ENCODE data around the gene GGT1.
A peak's percentile ranks its signal among the peaks of the same experiment; 100 is the strongest.

GGT1 gene

DNA sequence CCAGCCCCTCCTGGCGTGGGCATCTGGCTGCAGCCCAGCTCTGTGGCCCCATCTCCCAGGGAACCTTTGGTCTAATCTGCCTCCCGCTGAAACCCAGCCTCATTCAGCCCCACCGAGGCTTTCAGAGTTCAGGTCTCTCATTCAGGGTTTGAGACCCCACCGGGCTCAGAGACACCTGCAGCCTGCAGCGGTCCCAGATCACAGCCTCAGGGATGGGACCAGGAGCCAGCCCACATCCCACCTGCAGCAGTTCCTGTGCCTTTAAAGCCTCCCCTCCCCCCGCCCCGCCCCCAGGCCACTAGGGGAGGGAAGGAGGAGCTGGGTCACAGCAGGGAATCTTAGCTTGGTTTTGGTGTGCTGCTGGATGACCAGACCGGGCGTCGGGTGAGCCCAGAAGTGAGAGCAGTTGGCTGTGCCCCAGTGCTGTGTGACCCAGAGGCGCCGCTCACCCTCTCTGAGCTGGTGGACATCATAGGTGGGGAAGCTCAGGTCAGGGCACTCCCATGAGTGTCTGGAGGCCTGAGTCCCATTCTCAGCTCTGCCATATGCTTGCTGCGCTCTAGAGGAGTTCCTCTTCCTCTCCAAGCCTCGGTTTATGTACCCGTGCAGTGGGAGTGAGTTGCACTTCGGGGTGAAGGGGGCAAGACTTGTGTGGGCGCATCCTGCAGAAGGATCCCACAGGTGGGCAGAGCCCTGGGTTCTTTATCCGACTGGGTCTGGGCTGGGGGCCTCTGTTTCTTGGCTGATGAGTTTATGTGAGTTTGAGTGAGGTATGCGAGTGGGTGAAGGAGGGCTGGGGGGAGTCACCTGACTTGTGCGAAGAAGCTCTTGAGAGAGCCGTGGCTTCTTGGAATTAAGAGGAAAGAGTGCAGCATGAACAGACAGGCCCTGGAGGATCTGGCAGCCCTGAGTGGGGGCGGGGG is at the start of gene GGT1:
GGT1 (plus strand) TSS at position 347 of the 923 bp plus-strand sequence. CDS start 7,889 bp downstream, outside the sequence.
- DNase-seq (ENCODE audit: low read depth): peak; percentile 29

DNA sequence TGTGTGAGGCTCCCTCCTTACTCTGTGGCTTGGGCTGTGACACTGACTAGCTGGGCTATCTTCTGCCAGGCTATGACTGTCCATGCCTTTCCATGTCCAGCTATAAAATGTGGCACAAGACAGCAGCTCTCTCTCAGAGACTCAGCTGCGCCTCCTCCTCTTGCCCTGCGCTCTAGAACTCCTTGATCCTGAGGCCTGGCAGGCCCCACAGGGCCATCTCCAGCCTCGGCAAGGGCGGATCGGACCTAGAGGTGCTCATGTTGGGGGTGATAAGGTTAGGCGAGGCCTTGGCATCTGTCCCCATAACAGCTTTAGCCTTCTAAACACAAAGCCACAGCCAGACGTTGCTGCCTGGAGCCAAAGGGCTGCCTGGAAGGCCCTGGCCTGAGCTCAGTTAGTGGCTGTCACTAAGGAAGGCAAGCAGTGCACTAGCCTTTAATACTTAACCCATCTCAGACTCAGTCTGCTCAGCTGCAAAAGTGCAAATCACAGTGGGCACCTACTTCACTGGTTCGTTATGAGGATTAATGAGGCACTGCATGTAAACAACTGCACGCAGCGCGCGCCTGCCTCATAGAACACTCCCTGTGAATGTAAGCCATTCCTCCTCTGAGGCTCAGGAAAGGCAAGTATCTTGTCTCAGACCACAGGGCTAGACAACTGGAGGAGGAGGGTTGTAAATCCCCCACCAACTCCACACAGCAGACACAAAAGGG is 49.2 kb upstream of the GGT1 start:
- DNase-seq (ENCODE audit: low read depth): peak; percentile 40

DNA sequence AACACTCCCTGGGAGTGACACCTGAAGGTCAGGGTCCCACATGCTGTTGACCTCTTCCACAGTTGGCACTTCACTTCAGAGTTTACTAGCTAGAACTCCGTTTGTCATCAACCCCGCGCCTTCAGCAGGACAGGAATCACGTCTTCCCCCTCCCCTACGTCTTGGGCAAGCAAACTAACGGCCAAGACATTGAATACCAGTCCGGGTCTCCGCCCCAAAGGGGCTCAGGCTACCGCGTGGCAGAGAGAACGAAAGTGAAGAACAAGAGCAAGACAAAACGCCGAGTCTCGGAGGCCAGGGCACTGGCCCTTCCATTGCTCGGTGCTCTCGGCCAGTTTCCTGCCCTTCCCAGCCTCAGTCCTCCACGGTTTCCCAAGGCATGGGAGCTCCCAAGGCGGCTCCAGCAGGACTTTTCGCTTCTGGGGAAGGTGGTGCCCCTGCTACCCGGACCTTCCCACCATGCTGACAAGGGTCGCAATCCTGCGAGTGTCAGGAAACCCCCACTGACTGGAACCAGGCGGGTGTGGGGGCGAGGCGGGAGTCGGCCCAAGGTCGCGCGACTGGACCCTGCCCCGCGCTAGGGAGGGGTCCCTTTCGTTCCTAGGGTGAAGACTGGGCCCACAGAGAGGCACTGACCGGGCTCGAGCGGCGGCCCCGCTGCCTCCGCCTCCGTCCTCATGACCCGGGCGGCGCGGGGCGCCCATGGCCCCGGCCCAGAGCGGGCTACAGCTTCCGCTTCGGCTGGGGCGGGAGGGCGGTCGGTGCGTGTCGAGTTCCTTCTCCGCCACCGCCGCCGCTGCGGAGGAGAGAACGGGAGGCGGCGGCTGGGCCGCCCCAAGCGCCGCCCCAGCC is 48.5 kb upstream of the GGT1 start, which contains the start of gene GUCD1:
GUCD1 (minus strand) TSS at position 826 of the 852 bp plus-strand sequence; CDS start at position 679, 147 bp downstream.
- peak; percentile 63 for DNase-seq (ENCODE audit: low read depth)

DNA sequence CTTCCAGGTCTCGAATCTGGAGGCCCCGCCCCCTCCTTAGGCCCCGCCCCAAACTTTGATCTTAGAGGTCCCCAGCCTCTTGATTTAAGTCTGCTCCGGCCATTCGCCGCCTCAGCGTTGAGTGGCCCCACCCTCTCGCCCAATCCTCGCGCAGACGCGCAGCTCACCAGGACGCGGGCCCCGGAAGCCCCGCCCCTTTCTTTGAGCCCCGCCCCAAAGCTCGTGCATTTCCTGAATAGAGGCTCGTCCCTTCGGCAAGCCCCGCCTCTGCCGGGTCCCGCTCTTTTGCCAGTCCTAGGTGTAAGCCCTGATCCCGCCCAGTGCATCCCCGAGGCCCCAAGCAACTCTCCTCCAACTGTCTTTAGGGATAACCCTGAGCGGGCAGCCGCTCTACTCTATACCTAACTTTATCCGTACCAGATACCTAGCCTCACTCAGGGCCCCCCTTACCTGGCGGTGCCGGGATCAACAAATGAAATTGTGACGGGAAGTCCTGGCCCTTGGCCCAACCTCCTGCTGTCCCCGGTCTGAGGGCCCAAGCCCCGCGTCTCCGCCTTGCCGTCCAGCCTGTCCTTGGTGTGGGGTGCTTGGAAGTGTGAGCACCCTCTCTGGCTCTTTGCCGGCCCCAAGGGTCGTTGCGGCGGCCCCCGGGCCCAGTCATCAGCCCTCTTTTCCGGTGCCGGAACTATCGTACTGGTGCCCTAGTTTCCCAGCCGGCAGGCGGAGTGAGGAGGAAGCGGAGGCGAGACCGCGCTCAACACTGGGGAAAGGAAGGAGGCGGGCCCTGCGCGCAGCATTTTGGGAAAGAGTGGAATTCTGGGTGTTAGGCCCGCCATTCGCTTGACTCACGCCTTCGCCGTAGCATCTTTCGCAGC is 47.6 kb upstream of the GGT1 start, which contains the start of gene SNRPD3:
SNRPD3 (plus strand) TSS at position 835 of the 875 bp plus-strand sequence. CDS start 1,676 bp downstream, outside the sequence.
- peak; percentile 99 for DNase-seq (ENCODE audit: low read depth)

DNA sequence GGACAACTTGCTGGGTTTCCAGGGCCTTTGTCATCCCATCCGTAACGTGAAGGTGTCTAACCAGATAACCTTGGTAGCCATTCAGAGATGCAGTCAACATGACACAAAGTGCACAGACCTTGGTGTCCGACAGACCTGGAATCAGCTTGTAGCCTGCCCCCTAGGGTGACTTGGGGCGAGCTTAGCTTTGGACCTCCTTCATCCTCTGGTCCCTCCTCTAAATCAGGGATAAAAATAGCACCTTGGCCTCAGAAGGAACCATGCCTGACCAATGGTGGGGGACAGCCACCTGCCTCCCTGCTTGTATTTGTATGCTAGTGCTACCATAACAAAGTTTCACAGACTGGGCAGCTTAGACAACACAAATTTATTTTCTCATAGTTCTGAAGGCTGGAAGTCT is 43.5 kb upstream of the GGT1 start:
- no peak for DNase-seq (ENCODE audit: low read depth)

DNA sequence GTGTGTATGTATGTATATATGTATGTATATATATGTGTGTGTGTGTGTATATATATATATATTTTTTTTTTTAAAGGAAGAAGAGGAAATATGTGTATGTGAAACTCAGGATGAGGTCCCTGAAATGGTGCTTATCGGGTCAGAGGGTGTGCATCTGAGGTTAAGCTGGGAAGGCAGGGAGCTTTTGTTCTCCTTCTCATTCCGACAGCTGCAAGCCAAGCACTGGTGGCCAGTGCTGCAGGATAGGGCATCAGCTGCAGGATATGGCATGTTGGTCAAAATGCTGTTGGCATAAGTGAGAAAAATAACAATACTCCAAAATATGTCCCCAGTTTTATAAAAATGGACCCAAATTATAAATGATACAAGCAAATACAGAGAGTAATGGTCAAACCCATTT is 39.7 kb upstream of the GGT1 start:
- DNase-seq (ENCODE audit: low read depth): no peak

DNA sequence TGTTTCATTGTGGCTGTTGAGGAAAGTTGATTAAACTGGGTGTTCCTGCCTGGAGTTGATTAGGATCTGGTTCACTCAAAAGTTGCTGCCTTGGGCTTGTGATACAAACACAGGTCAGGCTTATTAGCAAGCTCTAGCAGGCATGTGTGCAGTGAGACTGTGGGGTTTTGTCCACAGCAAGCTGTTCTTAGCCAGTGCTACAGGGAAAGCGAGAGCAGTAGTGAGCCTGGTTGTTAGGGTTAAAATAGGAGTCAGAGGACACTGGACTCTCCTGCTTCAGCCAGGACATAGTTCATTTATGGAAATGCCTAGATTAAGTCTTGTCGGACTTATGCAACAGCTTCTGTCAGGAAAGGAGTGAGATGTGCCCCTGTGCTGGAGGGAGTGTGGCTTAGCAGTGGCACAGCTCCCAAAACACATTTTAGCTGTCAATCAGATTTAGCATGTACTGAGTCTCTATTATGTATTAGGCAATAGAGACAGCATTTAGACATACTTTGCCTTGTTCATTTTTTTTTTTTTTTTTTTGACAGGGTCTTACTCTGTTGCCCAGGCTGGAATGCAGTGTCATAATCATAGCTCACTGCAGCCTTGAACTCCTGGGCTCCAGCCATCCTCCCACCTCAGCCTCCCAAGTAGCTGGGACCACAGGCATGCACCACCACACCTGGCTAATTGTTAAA is 38.5 kb upstream of the GGT1 start:
- DNase-seq (ENCODE audit: low read depth): no peak

DNA sequence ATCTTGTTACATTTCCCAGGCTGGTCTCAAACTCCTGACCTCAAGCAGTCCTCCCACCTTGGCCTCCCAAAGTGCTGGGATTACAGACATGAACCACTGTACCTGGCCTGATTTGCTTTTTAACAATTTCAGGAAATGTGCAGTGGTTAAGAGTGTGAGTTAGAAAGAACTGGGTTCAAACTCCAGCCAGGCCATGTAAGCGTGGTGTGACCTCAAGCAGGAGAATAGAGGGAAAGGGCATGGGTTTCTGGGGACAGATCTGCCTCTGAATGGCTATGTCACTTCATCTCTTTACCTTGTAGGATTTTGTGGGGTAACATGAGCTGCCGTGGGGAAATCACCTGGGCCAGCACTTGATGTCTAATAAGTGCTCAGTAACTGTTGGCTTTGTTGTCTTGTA is 37.9 kb upstream of the GGT1 start:
- DNase-seq (ENCODE audit: low read depth): no peak

DNA sequence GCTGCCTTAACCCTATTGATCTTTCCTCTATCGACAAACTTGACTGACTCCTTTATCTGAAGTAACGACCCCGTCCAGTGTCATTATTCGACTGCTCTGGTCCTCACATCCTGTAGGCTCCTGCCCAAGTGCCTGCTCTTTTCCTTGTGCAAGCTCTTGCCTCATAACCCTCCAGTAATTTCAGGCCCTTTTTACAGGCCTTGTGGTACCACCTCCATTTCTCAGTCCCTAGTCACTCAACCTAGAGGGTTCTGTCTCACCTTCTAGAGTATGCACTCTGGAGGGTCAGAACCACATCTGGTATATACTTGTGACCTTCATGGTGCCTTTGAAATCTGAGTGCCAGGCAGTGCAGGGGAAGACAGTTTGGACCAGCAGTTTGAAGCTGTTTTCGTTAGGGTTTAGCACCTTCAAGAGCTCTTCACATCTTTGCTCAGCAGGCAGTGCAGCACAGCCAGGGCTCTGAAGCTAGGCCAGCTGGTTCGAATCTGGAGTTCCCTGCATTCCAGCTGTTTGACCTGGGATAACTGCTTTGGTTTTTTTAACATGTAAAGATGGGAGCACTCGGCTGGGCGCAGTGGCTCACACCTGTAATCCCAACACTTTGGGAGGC is 36.0 kb upstream of the GGT1 start:
- no peak for DNase-seq (ENCODE audit: low read depth)

DNA sequence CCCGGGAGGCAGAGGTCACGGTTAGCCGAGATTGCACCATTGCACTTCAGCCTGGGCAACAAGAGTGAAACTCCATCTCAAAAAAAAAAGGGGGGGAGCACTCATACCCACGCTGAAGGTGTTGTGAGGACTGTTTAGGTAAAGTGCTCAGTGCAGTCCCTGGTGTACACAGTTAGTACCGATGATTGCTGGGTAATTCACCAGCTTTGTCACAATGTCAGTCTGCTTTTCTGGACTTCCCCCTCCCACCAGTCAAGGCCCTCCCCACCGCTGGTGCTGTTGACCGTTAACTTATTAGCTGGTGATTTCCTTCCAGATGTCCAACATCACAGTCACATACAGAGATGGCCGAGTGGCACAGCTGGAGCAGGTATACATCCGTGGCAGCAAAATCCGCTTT is 35.3 kb upstream of the GGT1 start:
- no peak for DNase-seq (ENCODE audit: low read depth)

DNA sequence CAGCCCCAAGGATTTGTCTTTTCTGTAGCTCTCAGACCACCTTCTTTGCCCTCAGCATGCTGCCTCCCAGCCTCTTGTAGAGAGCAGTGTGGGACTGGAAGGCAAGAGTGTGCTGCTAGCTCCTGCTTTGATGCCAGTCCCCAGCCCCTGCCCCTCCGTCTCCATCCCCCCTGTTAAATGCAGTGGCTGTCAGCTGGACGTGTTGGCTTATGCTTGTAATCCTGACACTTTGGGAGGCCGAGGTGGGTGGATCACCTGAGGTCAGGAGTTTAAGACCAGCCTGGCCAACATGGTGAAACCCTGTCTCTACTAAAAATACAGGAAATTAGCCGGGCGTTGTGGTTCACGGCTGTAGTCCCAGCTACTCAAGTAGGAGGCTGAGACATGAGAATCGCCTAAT is 31.7 kb upstream of the GGT1 start:
- DNase-seq (ENCODE audit: low read depth): no peak

DNA sequence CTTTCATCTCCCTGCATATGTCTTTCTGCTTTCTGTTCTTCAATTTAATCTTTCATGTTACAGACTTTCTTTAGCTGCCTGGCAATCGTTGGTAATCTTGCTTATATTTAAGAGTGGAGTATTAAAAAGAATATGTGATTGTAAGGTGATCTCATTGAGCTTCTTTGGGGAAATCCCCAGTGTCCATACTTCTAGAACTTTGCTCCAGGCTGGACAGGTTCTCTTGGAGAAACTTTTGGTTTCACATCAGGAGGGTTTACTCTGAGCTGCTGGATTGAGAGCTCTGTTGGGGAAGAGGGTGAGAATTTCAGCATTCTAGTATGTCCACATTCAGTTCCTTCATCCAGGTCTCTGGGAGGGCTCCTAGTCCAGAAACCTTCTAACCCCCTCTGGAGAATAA is 26.2 kb upstream of the GGT1 start:
- no peak for DNase-seq (ENCODE audit: low read depth)

DNA sequence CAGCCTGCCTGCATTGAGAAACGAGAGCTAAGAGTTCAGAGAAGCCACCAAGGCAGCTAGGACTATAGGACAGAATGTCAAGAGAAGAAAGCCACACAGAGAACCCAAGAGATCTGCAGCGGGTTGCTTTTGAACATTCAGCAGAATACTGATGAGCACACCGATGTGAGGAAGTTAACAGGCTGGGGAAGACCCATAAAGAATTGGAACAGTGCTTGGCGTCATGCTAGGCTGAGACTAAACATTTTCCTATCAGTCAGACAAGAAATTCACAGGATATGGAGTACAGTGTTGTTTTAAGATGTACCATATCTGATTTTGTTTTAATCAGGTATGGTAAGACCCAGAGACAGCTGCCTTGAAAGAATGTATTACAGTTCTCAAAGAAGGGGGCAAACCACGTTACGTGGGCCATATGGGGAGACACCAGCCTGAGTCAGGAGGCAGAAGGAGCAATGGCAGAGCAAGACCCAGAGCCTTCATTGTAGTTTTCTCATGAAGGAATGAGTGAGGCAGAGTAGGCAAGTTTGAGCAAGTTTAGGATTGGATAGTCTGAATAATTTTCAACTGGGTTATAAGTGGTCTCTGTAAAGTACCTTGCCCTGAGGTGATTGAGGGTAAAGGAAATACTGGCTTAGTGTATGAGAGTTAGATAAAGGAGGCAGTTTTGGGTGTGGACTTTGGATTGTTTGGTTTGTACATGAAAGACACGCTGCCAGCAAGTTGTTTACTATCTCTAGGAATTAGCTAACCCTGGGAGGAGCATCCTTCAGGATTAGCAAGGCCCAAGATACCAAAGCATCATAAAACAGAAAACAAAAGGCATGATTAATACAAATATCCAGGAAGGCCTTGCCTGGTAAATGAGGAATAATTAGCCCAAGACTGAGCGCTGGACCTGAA is 24.4 kb upstream of the GGT1 start:
- peak; percentile 21 for DNase-seq (ENCODE audit: low read depth)

DNA sequence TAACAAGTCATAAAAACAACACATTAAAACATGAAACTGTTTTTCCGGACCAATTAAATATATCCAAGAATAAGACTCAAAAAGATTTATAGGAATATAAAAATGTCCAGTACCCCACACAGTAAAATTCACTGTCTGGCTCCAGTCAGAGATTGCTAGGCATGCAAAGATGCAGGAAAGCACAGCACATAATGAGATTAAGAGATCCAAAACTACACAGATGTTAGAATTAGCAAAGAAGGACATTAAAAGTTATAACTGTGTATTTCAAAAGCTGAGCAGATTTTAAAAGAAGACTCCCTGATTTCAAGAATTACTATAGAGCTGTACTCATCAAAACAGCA is 23.8 kb upstream of the GGT1 start:
- DNase-seq (ENCODE audit: low read depth): no peak

DNA sequence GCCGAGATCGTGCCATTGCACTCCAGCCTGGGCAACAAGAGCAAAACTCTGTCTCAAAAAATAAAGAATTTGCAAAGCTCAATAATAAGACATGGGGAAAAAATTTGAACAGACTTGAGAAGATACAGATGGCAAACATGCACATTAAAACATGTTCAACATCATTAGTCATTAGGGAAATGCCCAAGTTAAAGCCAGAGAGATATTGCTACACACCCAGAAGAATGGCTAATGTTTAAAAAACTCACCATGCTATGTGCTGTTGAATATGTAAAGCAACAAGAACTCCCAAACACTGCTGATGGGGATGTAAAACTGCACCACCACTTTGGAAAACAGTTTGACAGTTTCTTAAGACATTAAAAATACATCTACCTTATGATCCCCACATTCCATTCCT is 22.7 kb upstream of the GGT1 start:
- DNase-seq (ENCODE audit: low read depth): peak; percentile 79

DNA sequence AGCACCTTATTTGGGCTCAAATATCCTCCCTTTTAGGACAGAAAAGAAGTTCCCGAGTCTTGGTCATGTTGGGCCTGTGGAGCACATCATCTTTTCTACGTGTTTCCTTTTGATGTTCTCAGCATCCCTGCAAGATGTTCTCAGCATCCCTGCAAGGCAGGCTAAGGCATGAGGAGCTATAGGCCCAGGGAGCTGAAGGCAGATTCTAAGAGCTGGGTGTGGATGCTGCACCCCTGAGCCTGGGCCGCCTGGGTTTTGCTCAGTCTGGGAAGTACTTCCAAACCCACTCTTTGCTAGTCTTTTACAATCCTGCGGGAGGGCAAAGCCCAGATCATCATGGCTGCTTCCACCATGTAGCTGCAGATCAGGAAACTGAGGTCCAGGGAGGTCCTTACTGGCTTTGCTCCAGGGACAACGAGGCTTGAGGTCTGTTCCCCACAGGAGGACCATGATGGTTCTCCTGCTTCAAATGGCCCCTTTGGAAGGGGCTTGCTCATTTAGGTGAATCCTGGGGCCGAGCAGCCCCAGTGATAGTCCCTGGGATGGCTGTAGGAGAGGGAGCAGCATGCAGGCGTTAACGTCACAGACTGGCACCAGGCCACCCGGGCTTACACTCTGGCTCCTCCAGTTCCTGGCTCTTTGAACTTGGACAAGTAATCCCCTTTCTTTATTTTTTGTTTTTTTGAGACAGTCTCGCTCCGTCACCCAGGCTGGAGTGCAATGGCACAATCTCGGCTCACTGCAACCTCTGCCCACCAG is 20.8 kb upstream of the GGT1 start:
- DNase-seq (ENCODE audit: low read depth): no peak

DNA sequence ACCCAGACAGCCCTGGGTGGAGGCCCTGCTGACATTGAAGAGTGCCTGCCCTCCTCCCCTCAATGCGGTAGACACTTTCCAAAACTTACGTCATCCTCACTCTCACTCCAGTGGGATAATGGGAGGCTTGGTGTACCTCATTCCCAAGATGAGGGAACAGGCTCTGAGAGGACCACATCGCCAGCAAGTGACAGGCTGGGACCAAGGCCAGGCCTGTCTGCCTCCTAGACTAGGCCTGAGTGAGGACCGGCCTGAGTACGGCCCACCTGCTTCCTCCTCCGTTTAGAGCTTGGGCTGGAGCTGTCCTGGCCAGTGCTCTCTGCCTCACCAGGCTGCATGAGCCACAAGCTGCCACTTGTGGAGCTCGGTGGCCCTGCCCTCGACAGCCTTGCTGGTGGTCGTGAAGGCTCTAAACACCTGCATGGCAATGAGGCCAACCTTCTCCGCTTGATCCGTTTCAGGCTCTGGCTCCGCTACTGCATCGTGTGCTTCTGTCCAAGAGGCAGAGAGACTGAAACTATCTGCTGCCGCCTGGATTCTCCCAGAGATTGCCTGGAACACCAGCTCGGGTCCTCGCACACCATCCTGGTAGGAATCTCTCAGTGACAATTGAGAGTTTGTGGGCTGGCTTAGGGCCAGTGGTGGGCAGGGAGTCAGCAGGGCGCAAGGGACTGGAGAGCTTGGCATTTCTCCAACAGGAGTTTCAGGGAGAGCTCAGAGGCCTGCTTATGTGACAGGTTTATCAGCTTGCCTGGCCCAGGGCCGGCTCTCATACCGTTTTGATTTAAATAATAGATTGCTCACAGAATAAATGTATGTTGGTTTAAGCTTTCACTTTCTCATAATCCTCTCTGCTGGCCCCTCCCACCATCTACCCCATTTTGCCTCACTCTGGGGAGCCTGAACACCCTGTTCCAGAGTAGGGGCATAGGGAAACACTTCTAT is 19.5 kb upstream of the GGT1 start:
- DNase-seq (ENCODE audit: low read depth): peak; percentile 32
